Tibial artery (tissue), 4 donors: ENCODE measurements around the gene UBE3D.
"Not testable (repeated sequence)": the region's sequence is repeated elsewhere in the genome, so short reads cannot be mapped to it uniquely, and the experiment has no call there.

ENCODE experiments used
- DNase-seq, 2 donors: peaks; one replicate each; pipeline ENCODE4 v3.0.0-alpha.2; 2019
- H3K27ac ChIP-seq, 2 donors: fragments of 200-600 bp; sonication (generic) in 1 of 2; 1 replicate in 1 of 2; 2 replicates in 1 of 2; pipeline ENCODE4 v1.5.1; 2018 to 2019; ENCODE audit warnings: mild to moderate bottlenecking in 1 of 2
- H3K27me3 ChIP-seq, 2 donors: fragments of 200-600 bp; sonication (generic) in 1 of 2; one replicate each; pipeline versions ENCODE4 v1.5.1 to v1.6.0; 2016 to 2019
- H3K36me3 ChIP-seq, 3 donors: fragments of 200-600 bp; sonication (generic) in 2 of 3; one replicate each; pipeline ENCODE4 v1.5.1; 2016 to 2019; ENCODE audit warnings: mild to moderate bottlenecking in 2 of 3
- H3K4me1 ChIP-seq, 4 donors: fragments of 200-600 bp; sonication (generic) in 2 of 4; 1 replicate in 3 of 4; 2 replicates in 1 of 4; pipeline ENCODE4 v1.5.1; 2016 to 2019
- H3K4me3 ChIP-seq, 2 donors: fragments of 200-600 bp; sonication (generic) in 1 of 2; 1 replicate in 1 of 2; 2 replicates in 1 of 2; pipeline ENCODE4 v1.5.1; 2018 to 2019; ENCODE audit warnings: mild to moderate bottlenecking in 2 of 2
- H3K9me3 ChIP-seq, 3 donors: fragments of 200-600 bp; sonication (generic) in 1 of 3; one replicate each; pipeline ENCODE4 v1.5.1; 2016 to 2019
- CTCF ChIP-seq, 2 experiments: fragments of 200-600 bp in 1 of 2; fragments of 450-650 bp in 1 of 2; IDR thresholded peaks; one replicate each; pipeline ENCODE4 v1.5.1; 2017 to 2019; ENCODE audit warnings: antibody characterized with exemption in 2 of 2, mild to moderate bottlenecking in 1 of 2, moderate library complexity in 1 of 2
- intact Hi-C: fragments of 100-400 bp; cut with DNase I; formaldehyde crosslinking; loops from one replicate; pipeline ENCODE4 v1.15.0; 2023; ENCODE audit warnings: low total_unique reads

The UBE3D gene

DNA sequence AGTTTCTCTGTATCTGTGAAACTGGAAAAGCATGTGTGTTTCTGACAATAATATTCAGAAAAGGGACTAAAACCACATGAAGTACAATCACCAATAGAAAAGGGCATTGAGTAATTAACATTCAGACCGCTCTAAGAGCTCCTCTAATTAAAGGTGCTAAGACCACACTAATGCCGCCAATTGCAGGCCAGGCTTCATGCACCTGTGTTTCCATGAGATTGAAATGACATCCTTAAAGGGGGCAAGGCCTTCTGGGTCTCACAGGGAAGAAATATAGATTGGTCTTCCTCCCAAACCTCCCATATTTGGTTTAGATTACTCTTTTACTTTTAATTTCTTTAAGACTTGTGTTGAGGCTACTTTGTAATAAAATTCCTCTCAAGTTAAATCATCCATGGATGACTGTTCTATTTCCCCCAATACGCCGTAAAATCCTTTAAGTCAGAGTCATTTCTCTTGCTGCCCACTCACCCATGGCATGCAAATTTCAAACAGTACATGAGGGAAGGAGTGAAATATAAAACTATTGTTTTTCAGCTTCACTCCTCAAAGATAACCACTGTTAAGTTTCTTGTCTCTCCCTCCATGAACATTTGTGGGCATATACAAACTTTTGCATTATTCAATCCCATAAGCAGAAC, 110.6 kb downstream of the UBE3D start:
- Histone ChIP-seq H3K36me3 (peaks cover 4 to 13% (median 8%) of the 10 kb centered on the region in 3 donors), H3K9me3 (no peaks in the 10 kb centered on the region)

DNA sequence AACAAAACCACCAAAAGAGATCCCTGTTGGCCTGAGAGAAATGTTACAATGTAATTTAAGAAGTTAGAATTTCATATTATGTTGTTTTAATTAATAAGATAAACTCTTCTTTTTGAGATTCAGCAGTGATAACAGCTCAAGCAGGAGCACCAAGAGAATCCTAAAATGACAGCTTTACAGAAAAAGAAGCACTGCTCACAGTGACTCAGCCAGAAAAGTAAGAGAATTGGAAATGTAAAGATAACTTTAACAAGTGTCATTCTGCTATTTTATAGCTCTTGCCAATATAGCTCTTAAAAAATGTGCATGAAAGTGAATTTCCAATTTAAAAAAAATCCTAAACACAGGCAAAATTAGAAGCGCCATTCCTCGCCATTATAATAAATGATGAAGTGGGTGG, 111.3 kb downstream of the UBE3D start:
- Histone ChIP-seq H3K27ac (no peak overlapping the region), H3K9me3 (no peaks in the 10 kb centered on the region), H3K27me3 (no peaks in the 10 kb centered on the region), H3K4me3 (no peak overlapping the region), H3K36me3 (peaks cover 8 to 13% (median 9%) of the 10 kb centered on the region in 3 donors), H3K4me1 (no peaks in the 10 kb centered on the region)
- no peak for DNase-seq
- no peak for TF ChIP-seq CTCF (IDR thresholded peaks at IDR 0.05)
- intact Hi-C loops, result no loop called here

More for the DNA sequence above, 110.6 kb downstream of the UBE3D start:
- no peaks in the 10 kb centered on the region for H3K4me1 ChIP-seq
- H3K4me3 ChIP-seq, result no peak overlapping the region
- no peaks in the 10 kb centered on the region for H3K27me3 ChIP-seq
- DNase-seq, result no peak
- TF ChIP-seq CTCF (IDR thresholded peaks at IDR 0.05), result no peak
- H3K27ac ChIP-seq, result no peak overlapping the region
- intact Hi-C loops, result no loop called here

- H3K27ac ChIP-seq, result no peak overlapping the region
- H3K27me3 ChIP-seq, result no peaks in the 10 kb centered on the region
- no peaks in the 10 kb centered on the region for H3K4me1 ChIP-seq
- intact Hi-C loops, result no loop called here
- peaks cover 8 to 13% (median 10%) of the 10 kb centered on the region in 3 donors for H3K36me3 ChIP-seq
- no peak overlapping the region for H3K4me3 ChIP-seq
- no peak for TF ChIP-seq CTCF (IDR thresholded peaks at IDR 0.05)
- DNase-seq, result no peak
- H3K9me3 ChIP-seq, result no peaks in the 10 kb centered on the region
Measured at GRCh38 chr6:82953871-82954270, 111.8 kb downstream of the UBE3D start.

DNA sequence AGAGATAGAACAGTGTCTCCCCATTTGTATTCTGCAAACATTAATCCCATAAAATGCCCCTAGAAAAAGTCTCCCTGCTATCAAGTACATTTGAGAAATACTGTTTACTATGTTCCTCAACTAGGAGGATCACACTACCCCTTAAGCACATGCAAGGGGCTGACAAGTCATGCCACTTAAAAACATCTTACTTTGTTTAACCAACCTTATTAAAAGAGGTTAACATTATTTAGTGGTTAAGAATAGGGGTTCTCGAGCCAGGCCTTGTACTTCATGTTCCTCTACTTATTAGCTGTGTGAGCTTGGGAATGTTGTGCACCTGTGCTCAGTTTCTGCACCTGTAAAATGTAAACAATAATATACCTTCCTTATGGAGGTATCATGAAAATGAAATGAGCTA, 113.7 kb downstream of the UBE3D start:
- peaks cover 5 to 11% (median 10%) of the 10 kb centered on the region in 3 donors for H3K36me3 ChIP-seq
- intact Hi-C loops, result no loop called here
- no peak for DNase-seq
- no peaks in the 10 kb centered on the region for H3K27me3 ChIP-seq
- no peaks in the 10 kb centered on the region for H3K9me3 ChIP-seq
- no peak for TF ChIP-seq CTCF (IDR thresholded peaks at IDR 0.05)
- H3K4me3 ChIP-seq, result no peak overlapping the region
- no peaks in the 10 kb centered on the region for H3K4me1 ChIP-seq
- no peak overlapping the region for H3K27ac ChIP-seq

- no peak for TF ChIP-seq CTCF (IDR thresholded peaks at IDR 0.05)
- no peaks in the 10 kb centered on the region for H3K9me3 ChIP-seq
- no peak overlapping the region for H3K4me3 ChIP-seq
- DNase-seq, result no peak
- H3K4me1 ChIP-seq, result no peaks in the 10 kb centered on the region
- peaks cover 0 to 10% (median 6%) of the 10 kb centered on the region in 3 donors for H3K36me3 ChIP-seq
- no peak overlapping the region for H3K27ac ChIP-seq
- H3K27me3 ChIP-seq, result no peaks in the 10 kb centered on the region
- intact Hi-C loops, result no loop called here
Measured at GRCh38 chr6:82951389-82951788, 114.3 kb downstream of the UBE3D start.

- intact Hi-C loops, H3K4me1 ChIP-seq, H3K4me3 ChIP-seq, DNase-seq, H3K9me3 ChIP-seq, H3K27me3 ChIP-seq, H3K27ac ChIP-seq: not testable (repeated sequence)
- H3K36me3 ChIP-seq, result peaks cover 12 to 15% (median 14%) of the 10 kb centered on the region in 3 donors
Measured at GRCh38 chr6:82930915-82931314, 134.7 kb downstream of the UBE3D start.
